Measurements from ENCODE around the gene MYO1A. TPM values are rescaled to one million over a fixed set of nuclear protein-coding genes. Genes with fewer than 3 reads are reported as not detected.
"Not testable (repeated sequence)": the region's sequence is repeated elsewhere in the genome, so short reads cannot be mapped to it uniquely, and the experiment has no call there.

Gene MYO1A
- total RNA-seq, 4 donors from 2014 or later, result 0.56 to 1.2 TPM; not detected in 2

DNA sequence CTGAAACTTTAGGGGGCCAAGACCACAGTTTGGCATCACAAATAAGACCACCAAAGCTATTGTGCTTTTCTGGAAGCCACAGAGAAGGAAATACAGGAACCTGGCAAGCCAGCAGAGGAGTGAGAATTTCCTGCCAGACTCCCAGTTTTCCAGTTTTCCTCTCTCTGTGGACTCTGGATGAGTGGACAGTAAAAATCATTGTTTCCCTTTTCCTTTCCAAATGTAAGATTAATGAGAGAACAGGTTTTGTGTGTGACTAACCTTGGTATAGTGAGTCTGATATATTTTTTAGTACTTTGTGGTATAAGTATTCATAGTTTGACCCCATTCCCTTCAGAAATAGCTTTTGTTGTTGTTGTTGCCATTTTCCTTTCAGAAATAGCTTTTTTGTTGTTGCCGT is 31.0 kb downstream of the MYO1A start:
- no peak overlapping the region for H3K27ac ChIP-seq
- peaks cover 0 to 16% (median 6%) of the 10 kb centered on the region in 3 donors for H3K27me3 ChIP-seq
- ATAC-seq (no peak), DNase-seq (no peak)
- TF ChIP-seq POLR2A (IDR thresholded peaks at IDR 0.05), result no peak
- TF ChIP-seq, protein P1, sequence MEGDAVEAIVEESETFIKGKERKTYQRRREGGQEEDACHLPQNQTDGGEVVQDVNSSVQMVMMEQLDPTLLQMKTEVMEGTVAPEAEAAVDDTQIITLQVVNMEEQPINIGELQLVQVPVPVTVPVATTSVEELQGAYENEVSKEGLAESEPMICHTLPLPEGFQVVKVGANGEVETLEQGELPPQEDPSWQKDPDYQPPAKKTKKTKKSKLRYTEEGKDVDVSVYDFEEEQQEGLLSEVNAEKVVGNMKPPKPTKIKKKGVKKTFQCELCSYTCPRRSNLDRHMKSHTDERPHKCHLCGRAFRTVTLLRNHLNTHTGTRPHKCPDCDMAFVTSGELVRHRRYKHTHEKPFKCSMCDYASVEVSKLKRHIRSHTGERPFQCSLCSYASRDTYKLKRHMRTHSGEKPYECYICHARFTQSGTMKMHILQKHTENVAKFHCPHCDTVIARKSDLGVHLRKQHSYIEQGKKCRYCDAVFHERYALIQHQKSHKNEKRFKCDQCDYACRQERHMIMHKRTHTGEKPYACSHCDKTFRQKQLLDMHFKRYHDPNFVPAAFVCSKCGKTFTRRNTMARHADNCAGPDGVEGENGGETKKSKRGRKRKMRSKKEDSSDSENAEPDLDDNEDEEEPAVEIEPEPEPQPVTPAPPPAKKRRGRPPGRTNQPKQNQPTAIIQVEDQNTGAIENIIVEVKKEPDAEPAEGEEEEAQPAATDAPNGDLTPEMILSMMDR (IDR thresholded peaks at IDR 0.05 in 4 of 5, conservative IDR thresholded peaks at IDR 0.05 in 1 of 5), result no peak
- H3K9me3 ChIP-seq, result no peaks in the 10 kb centered on the region
- no peaks in the 10 kb centered on the region for H3K4me1 ChIP-seq
- intact Hi-C loops (cut with DNase I; ENCODE audit: low total_unique reads), result no loop called here
- H3K4me3 ChIP-seq, result no peak overlapping the region
- no peaks in the 10 kb centered on the region for H3K36me3 ChIP-seq
- in situ Hi-C loops (cut with MboI; ENCODE audit: low sequenced_read_pairs in 4 of 4), result no loop called here

DNA sequence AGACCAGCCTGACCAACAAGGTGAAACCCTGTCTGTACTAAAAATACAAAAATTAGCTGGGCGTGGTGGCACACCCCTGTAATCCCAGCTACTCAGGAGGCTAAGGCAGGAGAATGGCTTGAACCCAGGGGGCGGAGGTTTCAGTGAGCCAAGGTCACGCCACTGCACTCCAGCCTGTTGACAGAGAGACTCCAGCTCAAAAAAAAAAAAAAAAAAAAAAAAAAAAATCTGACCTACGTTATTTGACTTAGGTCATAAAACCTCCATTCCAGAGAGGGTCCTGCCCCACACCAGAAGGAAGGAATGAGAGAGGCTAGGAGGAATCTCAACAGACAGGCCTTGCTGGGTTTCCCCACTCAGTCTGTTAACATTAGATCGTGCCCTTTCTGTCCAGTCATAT is 31.6 kb downstream of the MYO1A start:
- not testable (repeated sequence) for ATAC-seq, DNase-seq, H3K27ac ChIP-seq

DNA sequence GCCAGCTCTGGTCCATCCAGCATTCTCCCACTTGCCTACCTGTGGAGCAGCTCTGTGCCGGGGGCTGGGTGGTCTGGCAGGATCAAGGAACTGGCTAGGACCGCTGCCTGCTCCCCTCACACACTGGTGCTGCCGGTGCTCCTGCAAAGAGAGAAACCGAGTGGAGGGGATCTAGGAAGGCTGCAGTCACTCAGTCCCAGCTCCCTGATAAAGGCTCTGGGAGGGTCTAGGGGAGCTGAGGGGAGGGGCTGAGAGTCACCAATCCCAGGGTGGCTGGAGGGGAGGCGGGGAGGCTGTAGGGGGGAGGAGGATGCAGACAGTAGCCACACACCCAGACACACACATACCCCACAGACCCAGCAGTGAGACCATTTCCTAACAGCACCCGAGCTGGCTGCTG is 33.6 kb downstream of the MYO1A start, which contains the start of gene TAC3:
TSS of gene TAC3 (minus strand) at position 182 of the 400 bp plus-strand sequence. CDS start 732 bp downstream, outside the sequence.
- Histone ChIP-seq H3K27ac (no peak within 1 kb of the TSS), H3K9me3 (no peaks in the 10 kb centered on the region), H3K4me3 (no peak within 1 kb of the TSS), H3K4me1 (no peaks in the 10 kb centered on the region), H3K27me3 (peaks cover 0 to 17% (median 6%) of the 10 kb centered on the region in 3 donors), H3K36me3 (no peaks in the 10 kb centered on the region)
- ATAC-seq (no peak), DNase-seq (no peak)
- TF ChIP-seq, protein P1 (IDR thresholded peaks at IDR 0.05 in 4 of 5, conservative IDR thresholded peaks at IDR 0.05 in 1 of 5), result no peak
- TF ChIP-seq POLR2A (IDR thresholded peaks at IDR 0.05), result no peak
- intact Hi-C loops (cut with DNase I; ENCODE audit: low total_unique reads), result no loop called here
- in situ Hi-C loops (cut with MboI; ENCODE audit: low sequenced_read_pairs in 4 of 4), result no loop called here

More for the DNA sequence above, 31.6 kb downstream of the MYO1A start:
- H3K4me3 ChIP-seq; intact Hi-C loops (cut with DNase I; ENCODE audit: low total_unique reads); in situ Hi-C loops (cut with MboI; ENCODE audit: low sequenced_read_pairs in 4 of 4); H3K4me1 ChIP-seq; H3K36me3 ChIP-seq; H3K9me3 ChIP-seq: not testable (repeated sequence)
- peaks cover 0 to 17% (median 6%) of the 10 kb centered on the region in 3 donors for H3K27me3 ChIP-seq

DNA sequence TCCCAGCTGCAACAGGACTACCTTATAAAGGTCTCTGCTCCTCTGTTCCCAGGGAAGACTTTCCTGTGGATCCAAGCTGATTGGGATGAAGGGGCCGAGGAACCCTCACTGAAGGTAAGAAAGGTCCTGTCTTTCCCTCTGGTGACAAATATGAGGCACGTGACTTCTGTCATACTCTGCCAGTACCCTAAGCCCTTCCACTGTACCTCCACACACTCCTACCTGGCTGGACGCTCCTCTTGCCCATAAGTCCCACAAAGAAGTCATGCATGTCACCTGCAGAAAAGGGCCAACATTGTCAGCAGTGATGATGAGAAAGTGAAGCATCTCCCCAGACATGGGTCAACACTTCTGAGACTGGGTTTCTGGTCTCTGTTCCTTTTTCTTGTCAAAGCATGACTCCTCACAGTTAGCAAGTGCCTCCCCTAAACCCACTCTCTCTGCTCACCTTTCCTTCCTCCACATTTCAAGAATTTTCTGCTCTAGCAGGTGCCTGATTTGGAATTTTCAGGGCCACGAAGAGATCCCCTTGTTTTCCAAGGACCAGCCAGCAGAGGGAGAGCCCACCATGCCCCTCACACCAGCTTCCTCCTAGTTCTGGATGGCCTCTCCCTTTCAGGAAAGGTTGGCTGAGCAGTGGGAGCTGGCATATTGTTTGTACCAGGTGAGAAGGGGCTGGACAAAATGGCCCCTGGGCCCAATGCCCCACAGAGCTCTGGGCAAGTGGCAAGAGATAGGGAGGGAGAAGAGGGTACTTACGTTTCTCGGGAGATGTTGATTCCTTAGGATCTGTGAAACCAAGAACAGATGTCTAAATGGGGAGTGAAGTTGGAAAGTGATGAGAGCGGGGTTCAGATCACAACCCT is 37.1 kb downstream of the MYO1A start:
- Histone ChIP-seq H3K9me3 (no peaks in the 10 kb centered on the region), H3K27ac (no peak overlapping the region), H3K36me3 (no peaks in the 10 kb centered on the region), H3K4me3 (no peak overlapping the region), H3K27me3 (peaks cover 0 to 17% (median 6%) of the 10 kb centered on the region in 3 donors), H3K4me1 (no peaks in the 10 kb centered on the region)
- no peak for ATAC-seq
- intact Hi-C loops (cut with DNase I; ENCODE audit: low total_unique reads), result no loop called here
- no peak for TF ChIP-seq POLR2A (IDR thresholded peaks at IDR 0.05)
- TF ChIP-seq, protein P1 (IDR thresholded peaks at IDR 0.05 in 4 of 5, conservative IDR thresholded peaks at IDR 0.05 in 1 of 5), result no peak
- in situ Hi-C loops (cut with MboI; ENCODE audit: low sequenced_read_pairs in 4 of 4), result no loop called here
- no peak for DNase-seq

Data from gastrocnemius medialis (tissue), 4 donors.